ENCODE results near the gene DHRS2.
"Not testable (repeated sequence)": the region's sequence is repeated elsewhere in the genome, so short reads cannot be mapped to it uniquely, and the experiment has no call there.

DHRS2 gene

DNA sequence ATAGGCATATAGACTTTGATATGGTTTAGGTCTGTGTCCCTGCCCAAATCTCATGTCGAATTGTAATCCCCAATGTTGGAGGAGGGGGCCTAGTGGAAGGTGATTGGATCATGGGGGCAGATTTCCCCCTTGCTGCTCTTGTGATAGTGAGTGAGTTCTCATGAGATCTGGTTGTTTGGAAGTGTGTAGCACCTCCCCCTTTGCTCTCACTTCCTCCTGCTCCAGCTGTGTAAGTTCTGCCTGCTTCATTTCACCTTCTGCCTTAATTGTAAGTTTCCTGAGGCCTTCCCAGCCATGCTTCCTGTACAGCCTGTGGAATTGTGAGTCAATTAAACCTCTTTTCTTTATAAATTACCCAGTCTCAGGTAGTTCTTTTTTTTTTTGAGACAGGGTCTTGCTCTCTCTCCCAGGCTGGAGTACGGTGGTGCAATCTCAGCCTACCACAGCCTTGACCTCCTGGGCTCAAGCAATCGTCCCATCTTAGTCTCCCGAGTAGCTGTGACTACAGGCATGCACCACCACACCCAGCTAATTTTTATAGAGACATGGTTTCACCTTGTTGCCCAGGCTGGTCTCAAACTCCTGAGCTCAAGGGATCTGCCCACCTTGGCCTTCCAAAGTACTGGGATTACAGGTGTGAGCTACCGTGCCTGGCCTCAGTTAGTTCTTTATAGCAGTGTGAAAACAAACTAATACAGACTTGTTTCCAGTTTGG lies 1.3 kb upstream of the DHRS2 start:
- DNase-seq: not testable (repeated sequence)

DNA sequence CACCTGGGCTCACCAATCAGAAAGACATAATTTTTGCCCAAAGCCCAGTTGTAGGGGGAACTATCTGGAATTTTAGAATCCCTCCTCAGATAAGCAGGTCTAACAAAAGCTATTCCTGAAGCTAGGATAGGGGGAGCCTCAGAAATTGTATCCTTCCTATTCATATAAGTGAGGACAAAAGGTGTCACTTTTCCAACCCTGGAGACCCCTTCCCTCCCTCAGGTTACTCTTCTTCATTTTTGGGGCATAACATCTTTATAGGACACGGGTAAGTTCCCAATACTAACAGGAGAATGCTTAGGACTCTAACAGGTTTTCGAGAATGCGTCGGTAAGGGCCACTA lies 1.1 kb downstream of the DHRS2 start:
- DNase-seq: not testable (repeated sequence)

DNA sequence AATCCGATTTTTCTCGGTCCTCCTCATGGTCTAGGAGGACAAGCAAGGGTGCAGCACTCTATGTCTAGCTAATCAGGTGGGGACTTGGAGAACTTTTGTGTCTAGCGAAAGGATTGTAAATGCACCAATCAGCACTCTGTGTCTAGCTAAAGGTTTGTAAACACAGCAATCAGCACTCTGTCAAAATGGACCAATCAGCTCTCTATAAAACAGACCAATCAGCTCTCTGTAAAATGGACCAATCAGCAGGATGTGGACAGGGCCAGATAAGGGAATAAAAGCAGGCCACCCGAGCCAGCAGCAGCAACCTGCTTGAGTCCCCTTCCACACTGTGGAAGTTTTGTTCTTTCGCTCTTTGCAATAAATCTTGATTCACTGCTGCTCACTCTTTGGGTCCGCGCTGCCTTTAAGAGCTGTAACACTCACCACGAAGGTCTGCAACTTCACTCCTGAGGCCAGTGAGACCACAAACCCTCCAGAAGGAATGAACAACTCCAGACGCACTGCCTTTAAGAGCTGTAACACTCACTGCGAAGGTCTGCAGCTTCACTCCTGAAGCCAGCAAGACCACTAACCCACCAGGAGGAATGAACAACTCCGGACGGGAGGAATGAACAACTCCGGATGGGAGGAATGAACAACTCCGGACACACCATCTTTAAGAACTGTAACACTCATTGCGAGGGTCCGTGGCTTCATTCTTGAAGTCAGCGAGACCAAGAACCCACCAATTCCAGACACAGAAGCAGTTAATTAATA lies 1.7 kb downstream of the DHRS2 start:
- DNase-seq: not testable (repeated sequence)

DNA sequence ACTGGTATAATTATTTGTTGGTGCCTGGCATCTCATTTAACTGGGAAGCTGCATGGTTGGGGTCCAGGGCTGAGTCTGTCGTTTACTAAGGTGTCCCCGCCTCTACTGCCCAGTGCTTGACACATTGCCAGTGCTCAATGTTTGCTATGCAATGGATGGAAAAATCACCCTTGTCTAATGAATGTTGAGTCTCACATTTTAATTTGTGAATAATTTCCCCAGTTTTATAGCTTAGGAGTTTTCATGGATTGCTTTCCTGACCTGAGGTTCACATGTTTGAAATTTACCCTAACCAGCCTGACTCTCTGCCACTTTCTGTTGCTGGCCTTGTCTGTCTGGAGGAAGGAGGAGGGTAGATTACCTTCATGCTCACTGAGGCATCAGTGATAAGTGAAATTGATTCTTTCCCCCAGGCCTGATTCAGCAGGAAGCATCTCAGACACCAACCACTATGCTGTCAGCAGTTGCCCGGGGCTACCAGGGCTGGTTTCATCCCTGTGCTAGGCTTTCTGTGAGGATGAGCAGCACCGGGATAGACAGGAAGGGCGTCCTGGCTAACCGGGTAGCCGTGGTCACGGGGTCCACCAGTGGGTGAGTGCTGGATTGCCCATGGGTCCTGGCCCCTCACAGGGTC lies 2.4 kb downstream of the DHRS2 start:
- no peak for DNase-seq

DNA sequence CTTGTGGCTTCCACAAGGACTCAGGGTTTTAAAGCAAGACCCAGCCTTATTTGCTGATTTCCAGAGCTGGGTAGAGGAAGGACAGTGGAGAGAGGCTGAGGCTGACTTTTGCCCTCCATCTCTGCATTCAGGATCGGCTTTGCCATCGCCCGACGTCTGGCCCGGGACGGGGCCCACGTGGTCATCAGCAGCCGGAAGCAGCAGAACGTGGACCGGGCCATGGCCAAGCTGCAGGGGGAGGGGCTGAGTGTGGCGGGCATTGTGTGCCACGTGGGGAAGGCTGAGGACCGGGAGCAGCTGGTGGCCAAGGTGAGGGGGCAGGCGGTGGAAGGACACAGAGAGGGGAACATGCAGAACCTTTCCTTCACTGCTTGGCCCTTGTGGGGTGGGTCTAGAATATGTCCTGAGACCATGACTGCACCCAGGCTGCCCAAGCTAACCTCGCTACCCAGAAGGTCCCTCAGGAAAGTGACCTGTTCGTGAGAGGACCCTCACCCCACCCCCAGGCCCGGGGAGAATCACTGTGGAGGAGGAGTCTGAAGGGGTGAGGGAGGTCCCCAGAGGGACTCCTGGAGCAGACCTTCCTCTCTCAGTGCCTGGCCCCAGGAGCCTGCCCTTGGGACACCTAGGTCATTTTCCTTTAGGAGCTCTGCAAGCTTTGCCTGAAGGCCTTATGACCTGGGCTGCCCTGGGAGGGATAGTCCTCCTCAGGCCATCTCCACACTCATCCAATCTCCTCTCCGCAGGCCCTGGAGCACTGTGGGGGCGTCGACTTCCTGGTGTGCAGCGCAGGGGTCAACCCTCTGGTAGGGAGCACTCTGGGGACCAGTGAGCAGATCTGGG lies 3.1 kb downstream of the DHRS2 start:
- DNase-seq: no peak

DNA sequence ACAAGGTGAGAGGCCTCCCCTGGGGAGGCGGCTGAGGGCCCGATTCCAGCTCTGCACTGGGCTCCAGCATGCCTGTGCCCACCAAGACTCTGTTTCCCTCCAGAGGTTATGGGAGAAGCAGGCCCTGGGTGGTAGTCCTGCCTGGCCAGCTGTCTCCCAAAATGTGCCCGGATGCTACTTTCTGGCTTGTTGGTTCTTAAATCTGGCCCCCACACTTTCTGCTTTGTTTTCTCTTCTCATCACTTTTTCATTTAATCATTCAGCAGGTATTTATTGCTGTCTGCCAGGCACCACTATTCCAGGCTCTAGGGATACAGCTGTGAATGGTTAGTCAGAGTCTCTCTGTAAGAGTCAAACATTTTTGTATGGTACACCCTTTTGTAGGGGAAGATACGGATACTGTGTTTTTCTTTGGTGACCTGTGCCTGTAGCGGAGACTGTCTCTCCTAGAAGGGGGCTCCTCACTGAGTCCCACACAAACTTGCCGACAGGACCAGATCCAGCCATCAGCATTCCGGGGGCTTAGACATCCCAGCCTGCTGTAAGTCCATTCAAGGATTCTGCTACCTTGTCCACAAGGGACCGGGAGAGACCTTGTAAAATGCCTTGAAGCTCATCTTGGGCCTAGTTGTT lies 3.8 kb downstream of the DHRS2 start:
- DNase-seq: no peak

DNA sequence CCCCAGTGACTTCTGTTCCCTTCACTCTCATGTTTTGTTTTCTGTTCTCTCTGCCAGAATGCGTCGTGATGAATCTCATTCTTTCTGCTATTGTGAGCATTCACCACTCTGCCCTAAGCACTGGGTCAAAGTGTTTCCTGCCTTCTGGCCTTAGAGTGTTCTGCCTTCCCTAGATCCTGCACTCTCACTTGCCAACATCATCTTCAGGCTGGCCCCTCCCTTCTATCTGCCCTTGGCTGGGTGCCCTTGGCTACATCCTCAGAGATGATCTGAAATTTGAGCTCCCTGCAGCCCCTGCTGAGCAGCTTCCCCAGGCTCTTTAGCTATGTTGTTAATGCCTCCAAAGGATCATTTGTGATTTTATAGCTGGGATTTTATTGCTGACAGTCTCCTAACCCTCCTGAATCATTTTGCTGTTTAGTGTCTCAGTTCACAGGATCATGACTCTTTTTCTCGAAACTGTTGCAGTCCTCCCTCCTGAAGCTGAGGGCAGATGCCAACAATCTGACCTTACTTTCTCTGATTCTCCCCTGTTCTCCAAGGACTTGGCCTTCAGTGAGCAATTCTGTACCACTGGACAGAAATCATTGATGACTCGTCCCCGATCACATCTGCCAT lies 4.5 kb downstream of the DHRS2 start:
- no peak for DNase-seq

DNA sequence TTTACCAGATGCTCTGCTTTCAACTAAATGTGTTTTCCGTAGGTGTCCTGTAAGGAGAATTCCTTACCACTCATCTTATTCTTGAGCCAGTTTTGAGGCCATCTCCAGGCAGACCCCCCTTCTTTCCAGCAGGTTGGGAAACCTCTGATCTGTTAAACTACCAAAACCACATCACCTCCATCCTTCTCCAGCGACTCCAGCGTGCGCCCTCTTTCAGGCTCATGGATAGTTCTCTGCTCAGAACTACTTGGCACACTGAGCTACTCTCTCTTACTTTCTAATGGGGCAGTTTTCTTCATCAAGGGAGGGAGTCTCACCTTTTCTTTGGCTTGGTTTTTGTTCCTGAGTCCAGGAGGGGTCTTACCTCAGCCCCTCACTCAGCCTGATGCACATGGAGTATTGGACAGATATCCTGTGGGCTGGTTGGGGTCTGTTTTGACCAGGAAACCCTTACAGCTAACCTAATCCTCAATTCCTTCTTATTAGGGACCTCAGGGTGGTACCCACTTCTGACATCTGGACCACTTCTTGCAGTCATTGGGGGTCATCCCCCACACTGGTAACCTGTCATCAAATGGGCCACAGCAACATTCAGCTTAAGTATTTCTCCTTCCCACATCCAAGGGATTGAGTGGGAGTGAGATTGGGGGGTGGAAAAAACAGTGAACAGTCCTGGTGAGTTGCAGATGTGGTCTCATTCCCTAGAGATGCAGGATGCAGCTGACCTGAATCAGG lies 5.2 kb downstream of the DHRS2 start:
- no peak for DNase-seq

DNA sequence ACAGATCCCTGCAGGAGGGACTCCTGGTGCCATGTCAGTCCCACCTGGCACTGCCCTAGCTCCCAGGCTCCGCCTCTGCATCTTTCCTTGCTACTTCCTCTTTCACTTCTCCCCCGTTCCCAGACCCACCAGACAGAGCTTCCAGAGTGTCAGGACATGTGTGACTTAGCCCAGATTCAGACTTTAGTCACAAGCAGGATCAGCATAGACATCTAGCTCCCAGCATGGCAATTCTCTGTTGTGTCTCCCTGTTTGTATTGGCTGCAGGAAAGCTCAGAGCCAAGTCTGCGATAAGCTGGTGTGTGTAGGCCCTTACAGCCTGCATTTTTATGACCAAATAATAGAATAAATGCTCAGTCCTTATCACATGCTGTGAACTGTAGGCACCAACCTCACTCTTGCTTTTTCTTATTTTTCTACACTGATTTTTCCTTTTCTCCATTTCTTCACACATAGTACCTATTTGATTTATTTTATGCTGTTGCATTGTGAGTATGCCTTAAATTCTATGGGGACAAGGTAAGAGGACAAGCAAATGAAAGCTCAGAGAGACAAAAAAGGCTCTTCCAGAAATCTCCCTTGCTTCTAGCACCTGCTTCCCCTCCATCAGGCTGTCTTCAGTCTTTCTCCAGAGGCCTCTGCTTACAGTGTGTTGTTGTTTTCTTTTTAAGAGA lies 5.9 kb downstream of the DHRS2 start:
- no peak for DNase-seq

DNA sequence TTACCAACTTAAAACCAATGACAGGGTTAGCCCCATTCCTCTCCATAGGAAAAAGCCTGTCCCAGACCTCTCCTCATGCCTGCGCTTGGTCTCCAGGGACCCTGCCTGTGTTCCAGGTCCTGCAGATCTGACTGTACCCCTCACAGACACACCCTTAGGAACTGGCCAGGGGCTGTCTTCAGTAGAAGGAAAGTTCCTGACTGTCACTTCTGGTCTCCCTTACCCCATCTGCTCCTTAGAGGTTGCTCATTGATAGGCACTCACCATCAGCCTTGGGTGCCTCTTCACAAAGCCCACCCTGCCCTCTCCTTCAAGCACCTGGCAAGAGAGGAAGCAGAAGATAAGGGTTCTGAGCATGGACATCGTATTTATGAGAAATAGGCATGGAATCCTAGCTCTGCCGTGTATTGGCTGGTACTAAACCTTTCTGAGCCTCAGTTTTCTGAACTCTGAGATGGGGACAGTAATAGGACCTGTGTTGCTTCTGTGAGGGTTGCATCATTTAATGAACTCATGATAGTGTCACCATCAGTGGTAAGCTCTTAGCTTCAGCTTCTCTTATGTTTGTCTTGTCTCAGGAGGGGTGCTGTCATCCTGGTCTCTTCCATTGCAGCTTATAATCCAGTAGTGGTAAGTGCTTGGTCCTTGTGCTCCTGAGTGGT lies 7.5 kb downstream of the DHRS2 start:
- no peak for DNase-seq

DNA sequence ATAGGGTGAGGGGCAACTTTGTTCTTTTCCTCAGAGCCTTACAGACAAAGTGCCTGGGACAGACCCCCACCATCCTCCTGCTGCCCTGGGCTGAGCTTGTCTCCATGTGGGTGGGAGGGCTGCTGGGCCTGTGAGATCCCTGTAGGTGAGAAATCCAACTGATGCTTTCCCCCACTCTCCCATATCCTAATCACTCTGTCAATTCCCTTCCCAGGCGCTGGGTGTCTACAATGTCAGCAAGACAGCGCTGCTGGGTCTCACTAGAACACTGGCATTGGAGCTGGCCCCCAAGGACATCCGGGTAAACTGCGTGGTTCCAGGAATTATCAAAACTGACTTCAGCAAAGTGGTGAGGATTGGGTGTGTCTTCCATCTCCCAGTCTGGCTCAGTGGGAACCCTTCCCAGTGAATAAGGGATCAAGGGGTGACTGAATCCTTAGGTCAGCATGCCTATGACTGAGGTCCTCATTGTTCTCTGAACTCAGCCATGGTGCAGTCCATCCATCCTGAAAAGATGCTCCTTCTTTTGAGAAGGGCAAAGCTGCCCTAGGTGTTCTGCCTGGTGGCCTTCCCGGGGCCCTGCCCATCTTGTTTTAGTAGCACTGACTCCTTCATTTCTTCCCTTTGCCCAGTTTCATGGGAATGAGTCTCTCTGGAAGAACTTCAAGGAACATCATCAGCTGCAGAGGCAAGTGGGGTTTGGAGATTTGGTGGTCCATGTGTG lies 8.2 kb downstream of the DHRS2 start:
- no peak for DNase-seq

DNA sequence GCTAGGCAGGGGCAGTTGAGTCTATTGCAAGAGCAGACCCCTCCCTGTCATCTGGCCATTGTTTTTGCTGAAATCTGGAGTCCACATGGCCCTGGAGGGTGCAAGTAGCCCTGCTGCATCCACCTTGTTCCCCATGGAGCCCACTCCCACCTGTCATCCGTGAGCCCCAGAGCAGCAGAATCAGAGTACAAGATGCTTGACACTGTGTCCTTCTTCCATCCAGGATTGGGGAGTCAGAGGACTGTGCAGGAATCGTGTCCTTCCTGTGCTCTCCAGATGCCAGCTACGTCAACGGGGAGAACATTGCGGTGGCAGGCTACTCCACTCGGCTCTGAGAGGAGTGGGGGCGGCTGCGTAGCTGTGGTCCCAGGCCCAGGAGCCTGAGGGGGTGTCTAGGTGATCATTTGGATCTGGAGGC lies 8.8 kb downstream of the DHRS2 start:
- DNase-seq: no peak

DNA sequence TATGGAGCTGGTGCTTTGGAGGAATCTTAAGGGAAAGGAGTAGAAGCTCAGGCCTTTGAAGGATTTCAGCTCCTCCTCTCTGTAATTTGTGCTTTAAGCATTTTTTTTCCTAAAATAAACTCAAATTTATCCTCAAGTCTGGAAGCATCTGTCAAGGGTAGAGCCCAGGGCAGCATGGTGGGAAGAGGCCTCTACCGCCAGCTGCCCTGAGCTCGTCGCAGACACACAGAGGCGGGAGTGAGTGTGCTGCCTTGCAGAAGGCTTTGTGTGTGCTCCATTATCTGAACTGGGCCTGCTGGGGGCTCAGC lies 9.3 kb downstream of the DHRS2 start:
- DNase-seq: no peak

DNA sequence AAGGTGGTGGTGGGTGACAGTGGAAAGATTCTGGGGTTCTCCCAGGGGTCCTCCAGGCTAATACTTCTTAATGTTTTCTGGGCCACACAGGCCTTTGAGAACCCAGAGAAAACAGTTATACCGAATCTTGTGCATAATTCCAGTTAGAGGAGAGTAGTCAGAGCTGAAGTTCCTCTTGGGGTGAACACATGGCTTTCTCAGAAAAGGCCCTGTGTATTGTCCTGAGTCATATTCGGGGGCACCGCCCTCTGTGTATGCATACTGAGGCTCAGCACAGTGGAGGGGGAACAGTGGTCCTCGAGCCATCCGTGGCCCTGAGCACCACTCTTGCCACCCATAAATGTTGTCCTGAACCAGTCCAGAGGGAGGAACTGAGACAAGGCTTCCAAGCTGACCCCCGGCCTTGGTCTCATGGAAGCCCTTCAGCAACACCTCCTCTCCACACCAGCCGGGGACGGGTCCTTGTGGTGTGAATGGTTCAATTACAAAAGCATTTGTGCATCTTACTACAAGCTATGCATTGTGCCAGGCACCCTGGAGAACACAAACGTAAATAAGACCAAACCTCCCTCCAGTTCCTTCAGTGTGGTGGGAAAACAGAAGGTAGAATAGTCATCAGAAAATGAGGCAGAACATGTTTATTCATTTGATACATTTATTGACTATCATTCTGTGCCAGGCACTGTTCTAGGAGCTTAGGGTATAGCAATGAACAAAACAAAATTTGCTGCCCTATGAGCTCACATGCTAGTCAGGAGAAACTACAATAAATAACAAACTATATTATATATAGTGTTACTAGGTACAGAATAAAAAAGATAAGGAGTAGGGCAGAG lies 9.9 kb downstream of the DHRS2 start:
- no peak for DNase-seq

DNA sequence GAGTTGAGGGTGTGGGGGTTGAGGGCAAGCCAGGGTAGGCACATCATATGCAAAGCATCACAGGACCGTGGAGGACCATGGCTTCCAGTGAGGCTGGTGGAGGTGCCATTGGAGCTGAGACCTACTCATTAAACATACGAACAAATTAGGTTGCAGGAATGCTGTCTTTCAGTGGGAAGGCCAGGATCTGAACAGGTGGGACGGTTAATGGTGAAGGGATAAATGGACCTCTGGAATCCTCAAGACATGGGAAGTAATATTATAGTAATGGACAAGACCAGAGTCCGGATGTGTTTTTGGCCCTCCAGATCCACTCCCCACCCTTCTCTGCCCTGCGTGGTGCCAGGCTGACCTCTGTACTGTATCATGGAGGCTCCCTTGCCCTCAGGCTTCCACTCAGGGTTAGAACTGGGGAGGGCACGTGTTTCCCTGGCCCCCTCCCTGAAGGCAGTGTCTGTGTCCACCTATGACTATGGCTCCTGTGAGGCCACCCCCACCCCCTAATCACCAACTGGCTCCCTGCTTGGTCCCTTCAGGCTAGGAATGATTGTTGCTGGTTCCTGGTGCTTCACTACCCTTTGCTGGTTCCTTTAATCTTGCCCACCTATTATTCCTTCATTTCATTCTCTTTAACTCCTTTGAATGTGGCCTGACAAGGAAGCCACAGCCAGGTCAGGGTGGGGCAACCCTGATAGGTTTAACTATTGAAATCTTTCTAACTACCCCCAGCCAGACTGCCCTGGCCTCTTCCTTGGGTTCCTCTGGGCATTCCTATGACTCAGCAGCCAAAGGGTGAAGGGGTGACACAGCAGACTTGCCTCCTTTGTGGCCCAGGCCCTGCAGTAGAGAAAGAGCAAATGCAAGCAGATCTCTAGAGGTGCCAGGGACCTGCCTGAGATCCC lies 10.7 kb downstream of the DHRS2 start:
- no peak for DNase-seq

DNA sequence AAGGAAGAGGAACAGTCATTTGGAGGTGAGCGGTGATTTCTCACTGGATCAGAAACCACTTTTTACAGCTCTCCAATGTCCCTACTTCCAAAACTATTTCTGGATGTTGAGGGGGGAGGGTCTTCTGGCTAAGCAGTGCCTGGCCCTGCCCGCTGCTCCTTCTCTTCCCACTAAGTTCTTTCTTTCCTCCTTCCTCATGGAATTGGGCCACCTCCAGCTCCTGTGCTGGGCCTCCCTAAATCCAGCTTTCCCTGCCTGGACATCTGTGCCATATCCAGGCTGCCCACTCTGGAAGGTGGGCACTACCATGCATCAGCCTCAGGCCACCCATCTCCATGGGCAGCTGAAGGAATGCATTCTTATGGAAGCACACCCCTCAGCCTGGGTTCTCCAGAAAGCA lies 11.5 kb downstream of the DHRS2 start:
- DNase-seq: no peak

DNA sequence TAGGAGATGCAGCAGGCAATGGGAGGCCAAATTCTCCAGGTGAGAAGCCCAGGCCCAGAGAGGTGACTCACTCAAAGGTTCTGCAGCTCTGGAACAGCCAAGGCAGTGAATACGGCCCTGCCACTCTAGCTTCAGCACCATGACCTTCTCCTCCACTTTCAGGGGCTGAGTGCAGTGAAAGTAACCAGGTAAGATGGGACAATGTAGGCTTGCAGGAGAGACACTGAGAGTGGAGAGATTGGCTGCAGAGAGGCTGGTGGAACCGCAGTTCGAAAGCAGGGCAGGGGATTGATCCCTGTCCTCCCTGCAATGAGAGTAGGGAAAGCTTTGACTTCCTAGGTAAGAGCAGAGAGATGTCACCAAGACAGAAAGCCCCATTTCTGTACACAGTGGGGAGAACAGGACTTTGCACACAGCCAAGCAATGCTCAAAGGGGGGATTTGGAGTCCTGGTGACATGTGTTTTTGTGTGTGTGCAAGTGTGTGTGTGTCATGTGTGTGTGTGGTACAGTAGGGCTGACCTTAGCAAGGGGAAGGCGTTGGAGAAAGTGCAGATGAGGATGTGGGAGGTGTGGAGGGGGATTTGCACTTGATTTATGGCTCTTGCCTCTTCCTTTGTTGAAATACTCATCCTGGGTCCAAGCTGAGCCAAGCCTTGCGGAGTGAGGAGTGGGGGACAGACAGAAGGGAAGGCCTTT lies 12.7 kb downstream of the DHRS2 start:
- no peak for DNase-seq

All from GF-D8 (cell line).